BE2C (cell line): ENCODE data around the gene MAP3K20.
"Not testable (repeated sequence)": the region's sequence is repeated elsewhere in the genome, so short reads cannot be mapped to it uniquely, and the experiment has no call there.

ENCODE experiments used
- DNase-seq: peaks from one replicate; pipeline ENCODE4 v3.0.0-alpha.2; 2020
- H3K27me3 ChIP-seq: fragments of 250-450 bp; sonication (Bioruptor Pico); 2 replicates; pipeline ENCODE4 v1.5.1; 2020; ENCODE audit warnings: mild to moderate bottlenecking
- H3K36me3 ChIP-seq: fragments of 250-450 bp; sonication (Bioruptor Pico); 2 replicates; pipeline ENCODE4 v1.5.1; 2020; ENCODE audit warnings: mild to moderate bottlenecking
- H3K4me1 ChIP-seq: fragments of 250-450 bp; sonication (Bioruptor Pico); 2 replicates; pipeline ENCODE4 v1.5.1; 2020
- H3K4me3 ChIP-seq: 2 replicates; pipeline ENCODE4 v1.5.1; 2011; ENCODE audit warnings: low read depth, low read length
- H3K9me3 ChIP-seq: fragments of 250-450 bp; sonication (Bioruptor Pico); 2 replicates; pipeline ENCODE4 v1.5.1; 2020
- CTCF ChIP-seq: IDR thresholded peaks from 2 replicates; pipeline ENCODE4 v1.5.1; 2012; ENCODE audit warnings: mild to moderate bottlenecking, low read depth, low read length

The MAP3K20 gene

GRCh38 chr2:173280853-173281252 lies 205.2 kb downstream of the MAP3K20 start:
- H3K9me3 ChIP-seq = no peaks in the 10 kb centered on the region
- DNase-seq = no peak
- no peak overlapping the region for H3K4me3 ChIP-seq
- no peaks in the 10 kb centered on the region for H3K27me3 ChIP-seq
- no peaks in the 10 kb centered on the region for H3K4me1 ChIP-seq
- H3K36me3 ChIP-seq = no peaks in the 10 kb centered on the region
- no peak for TF ChIP-seq CTCF

- H3K4me1 ChIP-seq, H3K36me3 ChIP-seq, H3K27me3 ChIP-seq, H3K9me3 ChIP-seq, H3K4me3 ChIP-seq: not testable (repeated sequence)
- peak; percentile 15 for DNase-seq
Measured at GRCh38 chr2:173281898-173282297, 206.3 kb downstream of the MAP3K20 start.

GRCh38 chr2:173282795-173283545 lies 207.3 kb downstream of the MAP3K20 start:
- TF ChIP-seq CTCF = no peak
- Histone ChIP-seq H3K36me3 (no peaks in the 10 kb centered on the region), H3K4me1 (no peaks in the 10 kb centered on the region), H3K27me3 (no peaks in the 10 kb centered on the region), H3K4me3 (no peak overlapping the region), H3K9me3 (no peaks in the 10 kb centered on the region)
- DNase-seq = no peak

- H3K36me3 ChIP-seq = no peaks in the 10 kb centered on the region
- H3K4me1 ChIP-seq = no peaks in the 10 kb centered on the region
- no peak overlapping the region for H3K4me3 ChIP-seq
- no peaks in the 10 kb centered on the region for H3K9me3 ChIP-seq
- H3K27me3 ChIP-seq = no peaks in the 10 kb centered on the region
- no peak for TF ChIP-seq CTCF
- DNase-seq = no peak
Measured at GRCh38 chr2:173286153-173286809, 210.6 kb downstream of the MAP3K20 start.

- TF ChIP-seq CTCF = no peak
- Histone ChIP-seq H3K36me3 (no peaks in the 10 kb centered on the region), H3K4me1 (no peaks in the 10 kb centered on the region), H3K27me3 (no peaks in the 10 kb centered on the region), H3K4me3 (no peak overlapping the region), H3K9me3 (no peaks in the 10 kb centered on the region)
- no peak for DNase-seq
Measured at GRCh38 chr2:173287594-173287993, 211.9 kb downstream of the MAP3K20 start.

GRCh38 chr2:173288561-173288960 lies 212.9 kb downstream of the MAP3K20 start:
- no peak for DNase-seq
- H3K4me3 ChIP-seq = no peak overlapping the region
- H3K4me1 ChIP-seq = no peaks in the 10 kb centered on the region
- no peaks in the 10 kb centered on the region for H3K27me3 ChIP-seq
- no peaks in the 10 kb centered on the region for H3K9me3 ChIP-seq
- no peak for TF ChIP-seq CTCF
- no peaks in the 10 kb centered on the region for H3K36me3 ChIP-seq
